Measurements from ENCODE around the gene AVPR1A.
"Not testable (repeated sequence)": the region's sequence is repeated elsewhere in the genome, so short reads cannot be mapped to it uniquely, and the experiment has no call there.

The AVPR1A gene

DNA sequence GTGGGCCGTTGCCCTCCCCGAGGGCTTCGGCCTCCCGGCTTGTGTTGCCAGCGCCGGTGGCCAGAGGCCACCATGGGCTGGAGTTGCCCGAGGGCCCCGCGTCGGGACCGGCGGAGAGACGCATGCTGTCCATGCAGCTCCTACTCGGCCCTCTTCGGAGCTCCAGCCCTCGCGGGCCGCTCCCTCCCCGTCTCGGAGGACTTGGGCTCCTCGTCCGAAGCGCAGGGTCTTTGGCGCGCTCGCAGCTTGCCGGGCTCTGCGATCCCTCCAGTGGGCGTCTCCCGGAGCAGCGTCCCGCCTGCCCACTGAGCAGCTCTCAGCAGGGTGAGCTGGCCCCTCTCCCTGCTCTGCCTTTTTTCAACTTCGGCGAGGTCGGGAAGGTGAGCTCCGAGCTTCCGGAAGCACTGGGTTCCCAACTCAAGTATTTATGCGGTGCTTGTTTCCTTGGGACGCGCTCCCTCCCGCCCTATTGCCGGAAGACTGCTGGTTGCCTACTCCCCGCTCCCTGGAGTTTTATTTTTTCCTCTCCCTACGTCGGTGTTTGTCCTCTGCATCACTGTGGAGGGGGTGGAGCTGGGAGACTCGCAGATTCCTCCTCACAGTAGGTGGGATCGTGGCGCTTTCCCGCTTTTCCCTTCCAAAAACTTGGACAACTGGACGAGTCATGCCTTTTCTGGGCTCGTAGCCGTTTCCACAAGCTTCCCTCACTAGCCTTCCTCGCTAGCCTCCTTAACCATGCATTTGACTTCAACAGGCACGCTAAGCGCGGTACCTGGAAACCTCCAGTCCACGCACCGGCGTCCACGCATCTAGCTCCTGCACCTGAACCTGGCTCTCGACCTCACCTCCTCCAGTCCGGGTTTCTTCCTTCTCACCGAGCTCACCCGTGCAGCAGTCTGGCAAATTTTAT, at the start of gene AVPR1A:
TSS of gene AVPR1A (minus strand) at position 489 of the 910 bp plus-strand sequence. CDS start at position 124, 365 bp downstream.
- DNase-seq, result no peak

DNA sequence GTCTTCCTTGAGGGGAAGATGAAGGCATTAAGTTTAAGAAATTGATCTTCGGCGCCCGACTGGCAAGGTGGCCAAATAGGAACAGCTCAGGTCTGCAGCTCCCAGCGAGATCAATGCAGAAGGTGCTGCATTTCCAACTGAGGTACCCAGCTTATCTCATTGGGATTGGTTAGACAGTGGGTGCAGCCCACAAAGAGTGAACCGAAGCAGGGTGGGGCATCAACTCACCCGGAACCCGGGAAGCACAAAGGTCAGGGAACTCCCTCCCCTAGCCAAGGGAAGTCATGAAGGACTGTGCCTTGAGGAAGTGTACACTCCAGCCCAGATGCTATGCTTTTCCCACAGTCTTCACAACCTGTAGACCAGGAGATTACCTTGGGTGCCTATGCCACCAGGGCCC, 45.2 kb upstream of the AVPR1A start:
- DNase-seq, result no peak

DNA sequence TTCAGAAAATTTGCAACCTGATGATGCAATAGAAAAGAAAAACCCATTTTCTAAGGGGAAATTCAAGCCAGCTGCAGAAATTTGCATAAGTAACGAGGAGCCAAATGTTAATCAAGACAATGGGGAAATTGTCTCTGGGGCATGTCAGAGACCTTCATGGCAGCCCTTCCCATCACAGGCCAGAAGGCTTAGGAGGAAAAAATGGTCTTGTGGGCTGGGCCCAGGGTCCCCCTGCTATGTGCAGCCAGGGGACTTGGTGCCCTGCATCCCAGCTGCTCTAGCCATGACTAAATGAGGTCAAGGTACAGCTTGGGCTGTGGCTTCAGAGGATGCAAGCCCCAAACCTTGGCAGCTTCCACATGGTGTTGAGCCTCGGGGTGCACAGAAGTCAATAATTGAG, 28.2 kb upstream of the AVPR1A start:
- no peak for DNase-seq

DNA sequence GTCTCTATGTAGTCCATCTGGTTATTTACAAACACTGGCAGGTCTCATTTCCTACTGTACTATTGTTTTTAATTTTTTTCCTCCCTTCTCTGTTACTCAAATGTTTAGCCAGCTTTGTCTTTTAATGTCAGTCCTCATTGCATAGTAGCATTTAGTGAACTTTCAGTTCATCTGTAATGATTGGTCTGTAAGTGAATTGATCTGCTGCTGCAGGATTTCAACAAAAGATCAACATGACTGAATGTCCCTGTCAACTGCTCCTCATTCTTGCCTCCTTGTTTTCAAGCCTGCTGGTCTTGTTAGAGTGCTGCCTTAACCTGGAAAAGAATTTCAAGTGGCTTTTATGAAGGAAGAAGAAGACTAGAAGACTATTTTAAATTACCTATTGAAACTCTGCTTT, 19.3 kb upstream of the AVPR1A start:
- DNase-seq, result no peak

DNA sequence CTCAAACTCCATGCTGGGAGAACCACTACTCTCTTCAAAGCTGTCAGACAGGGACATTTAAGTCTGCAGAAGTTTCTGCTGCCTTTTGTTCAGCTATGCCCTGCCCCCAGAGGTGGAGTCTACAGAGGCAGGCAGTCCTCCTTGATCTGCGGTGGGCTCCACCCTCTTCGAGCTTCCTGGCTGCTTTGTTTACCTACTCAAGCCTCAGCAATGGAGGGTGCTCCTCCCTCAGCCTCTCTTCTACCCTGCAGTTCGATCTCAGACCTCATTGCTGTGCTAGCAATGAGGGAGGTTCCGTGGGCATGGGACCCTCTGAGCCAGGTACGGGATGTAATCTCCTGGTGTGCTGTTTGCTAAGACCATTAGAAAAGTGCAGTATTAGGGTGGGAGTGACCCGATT, 16.7 kb upstream of the AVPR1A start:
- DNase-seq, result not testable (repeated sequence)

DNA sequence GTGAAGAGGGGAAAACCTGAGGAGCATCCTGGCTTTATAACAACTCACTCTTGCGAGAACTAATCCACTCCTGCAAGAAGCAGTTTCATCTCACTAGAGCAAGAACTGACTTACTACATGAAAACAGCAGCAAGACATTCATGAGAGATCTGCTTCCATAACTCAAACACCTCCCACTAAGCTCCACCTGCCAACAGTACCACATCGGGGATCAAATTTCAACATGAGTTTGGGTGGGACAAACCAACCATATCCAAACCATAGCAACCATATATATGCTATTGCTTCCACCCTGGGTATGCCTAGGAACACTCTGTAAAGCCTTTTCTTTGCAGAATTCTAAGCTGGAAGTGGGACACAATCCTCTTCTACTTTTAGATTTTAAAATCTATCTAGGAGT, 13.9 kb upstream of the AVPR1A start:
- DNase-seq, result no peak

DNA sequence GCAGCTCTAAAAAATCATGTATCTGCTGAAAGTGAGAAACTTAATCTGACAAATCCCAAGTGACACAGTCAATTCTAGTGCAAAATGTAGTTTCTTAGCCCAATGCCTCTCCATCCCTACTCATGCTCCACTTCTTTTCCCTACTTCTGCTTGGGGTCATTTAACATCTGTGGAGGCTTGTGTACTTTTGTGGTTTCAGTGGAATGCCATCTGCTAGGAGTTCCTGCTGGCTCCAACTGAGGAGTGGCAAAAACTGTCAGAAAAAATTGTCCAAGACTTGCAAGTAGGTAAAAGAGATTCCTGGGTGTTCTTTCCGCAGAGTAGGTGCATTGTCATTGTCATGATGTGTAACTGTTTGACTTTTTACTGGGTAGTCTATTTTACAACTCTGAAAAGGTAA, 12.5 kb upstream of the AVPR1A start:
- DNase-seq, result no peak

DNA sequence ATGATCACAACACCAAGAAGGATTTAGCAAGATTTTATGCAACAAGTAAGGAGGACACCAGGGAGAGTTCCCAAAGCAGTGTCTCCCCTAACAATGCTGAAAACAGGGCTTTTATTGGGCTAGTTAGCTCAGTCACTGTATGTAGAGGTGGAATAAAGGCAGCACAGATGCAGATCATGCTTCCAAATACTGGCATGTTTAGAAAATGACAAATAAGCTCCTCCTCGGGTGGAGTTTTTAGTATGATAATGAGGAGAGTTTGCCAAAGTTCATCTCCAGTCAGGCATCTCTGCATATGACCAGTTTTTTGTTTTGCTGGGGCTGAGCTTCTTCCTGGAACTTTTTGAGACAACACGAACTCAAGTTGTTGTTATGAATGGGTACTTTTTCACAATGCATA, 4.4 kb upstream of the AVPR1A start:
- DNase-seq, result no peak

DNA sequence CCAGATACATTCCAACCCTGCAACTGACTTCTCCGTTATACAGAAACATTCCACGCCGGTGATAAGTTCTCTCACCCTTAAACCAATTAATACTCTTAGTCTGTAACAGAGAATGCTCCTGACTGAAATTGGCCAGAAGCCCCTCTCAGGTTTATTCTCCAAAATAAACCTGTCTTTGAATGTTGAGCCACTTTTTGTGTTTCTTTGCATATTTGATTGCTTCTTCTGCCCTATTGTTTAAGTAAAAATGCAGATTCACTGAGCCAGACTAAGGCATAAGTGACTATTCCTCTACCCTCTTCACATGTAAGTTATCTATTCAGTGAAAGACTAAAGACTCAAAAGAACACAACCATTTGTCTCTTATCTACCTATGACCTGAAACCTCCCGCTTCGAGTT, 3.6 kb upstream of the AVPR1A start:
- DNase-seq, result no peak

DNA sequence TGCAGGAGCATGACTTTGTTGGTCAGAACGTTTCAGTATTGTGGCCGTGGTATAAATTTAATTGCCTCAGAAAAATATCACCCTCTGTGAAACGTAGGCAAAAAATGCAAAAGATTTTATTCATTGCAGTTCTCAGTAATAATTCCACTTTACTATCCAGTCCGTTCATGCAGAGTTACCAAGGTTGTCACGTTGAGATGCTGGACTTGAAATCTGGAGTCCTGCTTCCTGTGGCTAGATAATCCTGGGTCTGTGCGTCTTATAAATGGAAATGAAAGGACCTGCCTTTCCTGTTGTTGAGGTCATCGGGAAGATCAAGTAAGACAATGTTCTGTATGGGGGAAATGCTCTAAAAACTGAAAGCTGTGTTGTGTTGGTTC, 1.3 kb upstream of the AVPR1A start:
- DNase-seq, result no peak

DNA sequence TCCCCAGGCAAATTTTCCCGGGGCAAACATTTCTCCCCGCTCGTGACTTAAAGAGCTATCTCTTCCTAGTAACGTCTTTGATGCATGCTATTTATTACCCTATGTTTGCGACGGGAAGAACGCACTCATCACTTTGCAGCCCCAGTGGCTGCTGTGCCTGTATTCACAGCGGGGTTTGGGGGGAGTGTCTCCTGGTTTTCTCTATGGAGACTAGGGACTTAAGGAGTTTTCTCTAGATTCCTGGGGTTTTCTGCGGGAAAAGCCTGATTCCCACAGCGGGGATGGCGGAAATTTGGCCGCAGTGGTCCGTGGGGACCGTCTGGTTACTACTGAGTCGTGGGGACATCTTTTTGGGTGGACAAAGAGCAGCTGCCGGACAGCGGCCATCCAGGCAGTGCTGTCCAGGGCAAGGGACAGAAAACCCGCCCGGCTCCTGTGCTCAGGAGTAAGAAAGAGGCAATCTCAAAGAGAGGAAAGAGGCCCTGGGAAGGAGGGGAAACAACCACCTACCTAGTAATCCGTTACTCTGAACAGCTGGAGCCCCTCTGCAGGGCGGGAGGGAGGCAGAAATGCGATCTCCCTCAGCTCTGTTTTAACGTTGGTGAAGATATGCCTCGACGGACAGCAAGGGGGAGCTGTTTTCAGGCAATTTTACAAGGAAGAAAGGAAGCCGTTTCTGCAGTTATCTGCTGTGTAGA, 771 bp upstream of the AVPR1A start:
- no peak for DNase-seq

DNA sequence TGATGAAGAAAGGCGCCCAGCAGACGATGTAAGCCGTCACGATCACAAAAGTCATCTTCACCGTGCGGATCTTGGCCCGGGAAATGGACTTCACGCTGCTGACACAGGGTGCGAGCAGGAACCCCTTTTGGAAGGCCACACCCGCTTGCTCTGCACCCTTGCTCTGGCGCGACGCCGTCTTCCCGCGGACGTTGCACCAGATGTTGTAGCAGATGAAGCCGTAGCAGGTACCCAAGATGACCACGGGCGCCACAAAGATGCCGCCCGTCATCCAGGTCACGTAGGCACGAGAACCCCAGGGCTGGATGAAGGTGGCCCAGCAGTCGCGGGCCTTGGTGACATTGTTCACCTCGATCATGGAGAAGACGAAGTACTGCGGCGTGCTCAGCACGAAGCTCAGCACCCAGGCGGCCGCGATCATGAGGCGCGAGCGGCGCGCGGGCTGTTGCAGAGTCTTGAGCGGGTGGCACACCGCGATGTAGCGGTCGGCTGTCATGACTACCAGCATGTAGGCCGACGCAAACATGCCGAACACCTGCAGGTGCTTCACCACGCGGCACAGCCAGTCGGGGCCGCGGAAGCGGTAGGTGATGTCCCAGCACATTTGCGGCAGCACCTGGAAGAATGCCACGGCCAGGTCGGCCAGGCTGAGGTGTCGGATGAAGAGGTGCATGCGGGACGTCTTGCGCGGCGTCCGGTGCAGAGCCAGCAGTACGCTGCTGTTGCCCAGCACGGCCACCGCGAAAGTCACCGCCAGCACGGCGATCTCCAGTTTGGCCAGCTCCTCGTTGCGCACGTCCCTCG, 890 bp downstream of the AVPR1A start:
- DNase-seq, result no peak

DNA sequence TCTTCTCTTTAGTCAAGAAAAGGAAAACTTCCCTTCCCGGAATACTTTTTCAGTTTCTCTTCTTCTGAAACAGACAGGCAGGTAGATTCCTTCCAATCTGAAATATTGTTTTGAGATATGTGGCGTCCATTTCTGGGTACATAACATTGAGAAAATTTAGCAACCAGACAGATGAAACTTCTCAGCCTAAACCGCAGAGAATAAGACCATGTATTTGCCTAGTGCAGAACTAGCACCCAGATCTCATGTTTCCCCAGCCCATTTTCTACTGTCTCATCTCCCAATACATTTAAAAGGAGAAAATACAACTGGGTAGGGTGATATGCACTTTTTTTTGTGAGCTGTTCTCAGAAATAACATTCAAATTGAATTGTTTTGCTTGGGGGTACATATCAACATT, 6.4 kb downstream of the AVPR1A start:
- no peak for DNase-seq

DNA sequence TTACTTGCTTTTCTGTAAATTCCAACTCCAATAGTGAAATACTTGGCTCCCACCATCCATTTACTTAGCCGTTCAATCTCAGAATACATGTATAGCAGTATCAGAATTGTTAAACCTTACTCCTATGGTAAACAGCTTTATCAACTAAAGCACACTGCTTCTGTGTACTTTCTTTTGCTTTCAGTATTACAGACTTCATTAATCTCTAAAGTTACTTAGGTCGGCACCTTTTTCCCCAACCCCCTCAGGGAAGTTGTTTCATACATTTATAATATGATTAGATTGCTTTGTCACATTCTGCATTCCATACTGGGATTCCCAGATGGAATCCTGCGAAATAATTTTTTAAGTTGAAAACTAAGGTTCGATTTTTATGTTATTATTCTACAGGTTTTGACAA, 12.5 kb downstream of the AVPR1A start:
- DNase-seq, result no peak

DNA sequence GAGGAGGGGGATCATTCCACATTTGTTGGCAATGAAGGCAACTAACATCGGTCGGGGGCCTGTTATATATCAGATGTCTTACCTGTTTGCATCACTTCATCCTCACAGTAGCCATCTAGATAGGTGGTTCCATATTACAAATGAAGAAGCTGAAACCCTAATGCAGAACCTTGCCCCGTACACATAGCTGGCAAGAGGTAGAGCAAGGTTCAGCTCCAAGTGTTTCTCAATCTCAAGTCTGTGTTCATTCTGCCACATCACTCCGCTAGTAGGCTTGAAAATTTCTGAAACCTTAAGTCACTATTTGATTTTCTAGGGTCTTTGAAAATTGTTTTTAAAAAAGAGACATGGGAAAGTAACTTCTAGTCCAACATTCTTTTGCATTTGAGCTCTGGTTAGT, 17.0 kb downstream of the AVPR1A start:
- no peak for DNase-seq

DNA sequence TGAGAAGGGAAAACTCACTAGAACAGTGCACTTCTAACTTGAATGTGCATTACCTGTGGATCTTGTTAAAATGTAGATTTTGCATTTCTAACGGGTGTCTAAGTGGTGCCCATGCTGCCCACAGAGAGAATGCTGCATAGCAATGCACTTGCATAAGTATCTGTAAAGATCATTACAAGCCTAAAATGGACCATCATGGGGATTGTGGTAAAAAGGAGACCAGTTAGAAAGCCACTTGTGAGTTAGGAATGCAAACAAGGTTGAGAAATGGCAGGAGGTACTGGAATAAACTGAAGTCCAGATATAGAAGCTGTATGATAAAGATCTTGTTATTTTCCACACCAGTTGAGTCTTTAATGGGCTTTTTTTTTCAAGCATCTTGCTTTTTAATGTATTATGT, 18.8 kb downstream of the AVPR1A start:
- no peak for DNase-seq

DNA sequence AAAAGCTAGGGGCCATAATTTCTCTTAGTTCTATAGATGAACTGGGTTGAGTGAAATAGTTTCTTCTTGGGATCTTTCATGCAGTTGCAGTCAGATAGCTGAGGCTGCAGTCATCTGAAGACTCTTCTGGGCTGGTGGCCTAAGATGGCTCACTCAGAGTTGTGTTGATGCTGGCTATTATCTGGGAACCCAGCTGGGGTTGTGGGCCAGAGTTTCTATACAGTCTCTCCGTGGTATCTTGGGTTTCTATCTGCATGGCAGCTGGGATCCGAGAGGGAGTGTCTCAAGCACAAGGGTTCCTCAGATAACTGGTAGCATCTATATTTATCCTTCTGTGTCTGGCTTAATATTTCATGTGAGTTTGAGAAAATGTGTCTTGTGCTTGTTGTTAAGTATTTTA, 21.1 kb downstream of the AVPR1A start:
- no peak for DNase-seq

DNA sequence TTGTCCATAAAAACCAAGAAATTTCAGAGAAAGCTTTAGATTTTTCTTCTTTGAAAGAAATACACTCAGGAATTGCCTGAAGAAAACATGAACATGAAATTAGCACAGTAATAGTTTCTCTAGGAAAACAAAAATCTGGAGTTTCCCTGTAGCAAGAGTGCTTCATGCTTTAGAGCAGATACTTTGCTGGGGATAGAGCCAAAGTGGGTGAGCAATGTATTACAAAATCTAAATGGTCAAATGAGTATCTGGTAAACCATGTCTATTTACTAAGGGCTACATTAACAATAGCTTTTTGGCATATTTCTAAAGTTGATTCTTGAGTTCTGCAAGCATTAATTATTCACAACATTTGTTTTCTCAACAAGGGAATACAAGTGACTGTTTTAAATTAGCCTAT, 26.2 kb downstream of the AVPR1A start:
- no peak for DNase-seq

DNA sequence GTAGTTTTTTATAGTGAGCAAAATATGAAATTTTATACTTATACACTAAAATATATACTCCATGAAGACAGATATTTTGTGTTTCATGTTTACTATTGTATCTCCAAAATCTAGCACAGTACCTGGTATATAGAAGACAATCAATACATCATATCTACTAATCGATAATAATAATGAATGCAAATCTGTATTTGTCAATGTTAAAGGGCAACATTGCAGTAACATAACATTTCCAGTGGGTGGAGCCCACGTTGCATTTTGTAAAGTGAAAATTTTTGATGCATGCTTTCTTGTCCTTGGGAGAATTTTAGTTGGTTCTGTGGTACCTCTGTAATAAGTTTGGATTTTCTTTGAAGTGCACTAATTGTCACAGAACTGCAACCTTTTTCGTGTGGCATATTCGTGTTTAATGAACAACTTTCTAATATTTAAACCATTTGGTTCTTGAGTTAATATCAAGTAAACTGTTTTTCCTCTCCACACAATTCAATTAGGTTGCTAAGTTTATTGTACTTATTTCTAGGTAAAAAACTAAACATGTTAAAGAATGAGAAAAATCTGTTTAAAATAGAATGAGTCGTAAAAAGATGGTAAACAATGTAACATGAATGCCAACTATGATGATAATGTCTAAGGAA, 47.4 kb downstream of the AVPR1A start:
- no peak for DNase-seq

DNA sequence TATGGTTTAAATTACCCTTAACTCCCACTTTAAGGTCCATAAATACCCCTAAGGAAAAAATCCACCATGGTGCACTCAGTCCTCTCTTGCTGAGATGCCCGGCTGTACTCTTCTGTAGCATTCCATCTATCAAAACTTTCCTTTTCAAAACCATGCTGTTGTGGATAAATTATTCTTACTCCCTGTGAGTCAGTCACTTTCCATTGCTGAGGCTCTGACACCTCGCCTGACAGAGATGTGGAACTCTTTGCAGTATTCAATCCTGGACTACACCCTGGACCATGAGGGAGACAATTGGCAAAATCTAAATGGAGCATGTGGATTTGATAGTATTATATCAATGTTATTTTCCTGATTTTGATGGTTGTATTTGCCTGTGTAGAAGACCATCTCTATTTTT, 49.1 kb downstream of the AVPR1A start:
- DNase-seq, result no peak

DNA sequence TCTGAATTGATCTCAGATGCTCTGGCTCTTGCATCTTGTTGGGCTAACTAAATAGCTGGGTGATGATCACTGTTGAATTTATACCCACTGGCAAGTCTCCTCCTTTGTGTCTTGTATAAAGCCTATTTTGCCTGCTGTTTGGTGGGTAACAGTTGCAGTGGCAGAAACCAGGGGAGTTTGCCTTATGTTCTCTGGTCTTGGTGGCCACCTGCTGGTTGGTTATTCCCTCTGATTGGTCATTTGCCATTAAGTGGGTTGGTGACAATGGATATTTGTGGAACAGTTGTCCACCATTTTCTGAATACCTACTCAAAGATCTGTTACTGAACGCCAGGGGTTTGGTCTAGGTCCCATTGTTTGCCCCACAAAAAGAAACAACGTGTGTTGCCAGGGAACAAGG, 52.1 kb downstream of the AVPR1A start:
- DNase-seq, result no peak

DNA sequence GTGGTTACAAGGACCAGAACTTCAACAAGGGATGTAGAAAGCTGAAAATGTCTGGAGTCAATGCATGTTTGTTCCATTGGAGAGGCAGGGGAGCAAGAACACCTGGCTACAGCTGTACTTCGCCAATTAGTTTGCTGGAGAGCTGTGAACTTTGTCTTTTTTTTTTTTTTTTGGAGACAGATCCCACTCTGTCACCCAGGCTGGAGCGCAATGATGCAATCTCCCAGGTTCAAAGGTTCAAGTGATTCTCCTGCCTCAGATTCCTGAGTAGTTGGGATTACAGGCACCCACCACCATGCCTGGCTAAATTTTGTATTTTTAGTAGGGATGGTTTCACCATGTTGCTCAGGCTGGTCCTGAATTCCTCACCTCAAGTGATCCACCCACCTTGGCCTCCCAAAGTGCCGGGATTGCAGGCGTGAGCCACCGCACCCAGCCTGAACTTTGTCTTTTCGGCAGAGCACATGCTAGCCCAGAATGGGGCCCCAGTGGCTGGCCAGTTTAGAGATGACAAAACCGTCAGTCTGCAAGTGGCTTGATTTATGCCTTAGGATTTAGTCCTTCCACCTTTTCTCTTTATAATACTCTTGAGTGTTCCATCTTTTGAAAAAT, 55.5 kb downstream of the AVPR1A start:
- no peak for DNase-seq

DNA sequence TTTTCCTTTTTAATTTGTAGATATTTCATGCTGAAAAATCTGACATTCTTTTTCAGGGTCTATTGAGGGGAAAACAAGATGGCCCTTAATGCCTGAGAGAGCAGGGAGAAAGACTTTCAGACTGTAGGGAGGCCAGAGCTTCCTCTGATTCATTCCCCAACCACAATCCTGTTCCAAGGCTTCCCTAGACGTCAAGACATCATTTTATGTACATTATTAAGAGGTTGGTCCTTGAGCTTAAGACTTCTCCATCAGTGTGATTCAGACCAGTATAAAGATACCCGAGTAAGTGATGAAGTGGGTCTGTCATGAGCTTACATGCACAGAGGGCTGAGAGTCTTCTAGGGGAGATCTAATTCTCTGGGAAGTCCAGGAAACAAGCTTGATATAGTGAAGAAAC, 57.3 kb downstream of the AVPR1A start:
- no peak for DNase-seq
